GM06990 (cell line): ENCODE data around the gene NSD1.
"Not testable (repeated sequence)": the region's sequence is repeated elsewhere in the genome, so short reads cannot be mapped to it uniquely, and the experiment has no call there.

Source experiments
- DNase-seq: peaks from one replicate; pipeline ENCODE4 v3.0.0-alpha.2; 2011; ENCODE audit not compliant: insufficient read length; ENCODE audit errors: extremely low read depth
- H3K27me3 ChIP-seq: replicated peaks from 2 replicates; pipeline ENCODE4 v1.6.0; 2011; ENCODE audit warnings: low read length; ENCODE audit not compliant: control insufficient read depth, insufficient read depth
- H3K36me3 ChIP-seq: 2 replicates; pipeline ENCODE4 v1.5.1; 2011; ENCODE audit warnings: low read length; ENCODE audit not compliant: control insufficient read depth, insufficient read depth
- H3K4me3 ChIP-seq: replicated peaks from 2 replicates; pipeline ENCODE4 v1.5.1; 2011; ENCODE audit warnings: low read depth, mild to moderate bottlenecking, control low read depth, low read length
- CTCF ChIP-seq: IDR thresholded peaks from 2 replicates; pipeline ENCODE4 v1.5.1; 2011; ENCODE audit warnings: low read length, control low read depth, mild to moderate bottlenecking, inconsistent platforms; ENCODE audit not compliant: insufficient read depth, poor library complexity, severe bottlenecking

The NSD1 gene

DNA sequence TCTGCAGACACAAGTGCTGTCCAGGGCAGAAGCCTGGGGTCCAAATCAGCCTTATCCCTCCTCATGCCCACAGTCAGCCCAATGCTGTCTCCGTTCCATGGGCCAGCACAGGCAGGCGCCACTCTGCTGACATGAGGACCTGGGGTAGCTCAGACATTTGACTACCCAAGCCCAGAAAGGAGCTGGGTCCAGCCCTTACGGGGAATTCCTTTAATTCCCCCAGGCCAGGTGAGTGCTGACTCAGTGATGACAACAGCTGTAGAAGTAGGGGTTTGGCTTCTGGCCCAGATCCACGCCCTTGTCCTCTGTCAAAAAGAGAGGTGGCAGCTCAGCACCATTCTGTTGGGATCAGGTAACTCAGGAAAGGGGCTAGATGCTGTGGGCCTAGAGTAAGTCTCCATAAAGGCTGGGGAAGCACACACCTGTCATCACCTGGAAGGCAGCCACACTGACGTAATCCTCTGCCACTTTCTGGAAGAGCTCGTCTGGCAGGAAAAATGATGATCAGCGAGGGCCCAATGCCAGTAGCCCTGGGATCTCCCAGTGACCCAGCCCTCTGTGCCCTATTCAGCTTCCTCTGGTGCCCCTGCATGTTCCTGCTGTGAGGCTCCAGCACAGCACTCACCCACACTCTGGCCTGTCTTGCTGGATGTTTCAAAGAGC lies 168.1 kb downstream of the NSD1 start:
- TF ChIP-seq CTCF: no peak
- H3K4me3 ChIP-seq: peak overlapping the region; percentile 80; the same call in 1 of the 2 replicates
- no peaks in the 10 kb centered on the region for H3K27me3 ChIP-seq
- H3K36me3 ChIP-seq: peaks cover 12% of the 10 kb centered on the region
- DNase-seq: no peak

DNA sequence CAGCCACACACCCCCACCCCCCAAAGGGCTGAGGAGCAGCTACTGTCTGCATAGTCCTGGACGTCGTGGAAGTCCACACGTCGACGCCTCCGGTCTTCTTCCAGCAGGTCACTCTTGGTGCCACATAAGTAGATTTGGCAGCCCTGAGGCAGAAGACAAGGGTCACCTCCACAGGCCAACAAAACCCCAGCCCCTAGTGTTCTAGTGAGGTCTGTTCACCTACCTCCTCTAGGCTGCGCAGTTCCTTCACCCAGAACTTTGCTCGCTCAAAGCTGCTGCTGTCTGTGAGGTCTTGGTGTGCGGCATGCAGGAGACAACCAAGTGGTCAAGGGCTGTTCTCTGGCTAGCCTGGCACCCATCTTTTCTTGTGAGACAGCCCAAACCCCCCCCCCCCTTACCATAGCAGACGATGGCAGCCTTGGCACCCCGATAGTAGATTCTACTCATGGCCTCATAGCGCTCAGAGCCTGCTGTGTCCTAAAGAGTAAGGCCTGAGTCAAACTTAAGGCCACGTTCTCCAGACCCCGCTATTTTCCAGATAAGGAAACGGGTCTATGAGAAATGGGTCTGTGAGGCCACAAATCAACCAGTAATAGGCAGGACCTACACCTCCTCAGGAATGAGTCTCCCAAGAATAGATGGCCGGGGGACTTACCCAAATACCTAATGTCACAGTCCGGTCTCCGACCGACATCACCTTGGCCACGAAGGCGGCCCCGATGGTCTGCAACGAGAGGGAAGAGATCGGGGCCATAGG lies 169.0 kb downstream of the NSD1 start:
- DNase-seq: no peak
- peak; percentile 40 for TF ChIP-seq CTCF
- Histone ChIP-seq H3K27me3 (no peaks in the 10 kb centered on the region), H3K36me3 (peaks cover 12% of the 10 kb centered on the region), H3K4me3 (peak overlapping the region; percentile 80)

GRCh38 chr5:177303121-177303924 lies 169.8 kb downstream of the NSD1 start, which contains the start of the genes PRELID1 and RAB24:
Gene PRELID1, plus strand, starts transcription at chr5:177303799. Its CDS starts 187 bp downstream, at chr5:177303986.
Gene RAB24, minus strand, starts transcription at chr5:177303719. Its CDS starts 431 bp downstream, at chr5:177303288.
- no peaks in the 10 kb centered on the region for H3K27me3 ChIP-seq
- DNase-seq: peak; percentile 88
- H3K4me3 ChIP-seq: peak within 1 kb of the TSS; percentile 80
- TF ChIP-seq CTCF: peak; percentile 43
- peaks cover 12% of the 10 kb centered on the region for H3K36me3 ChIP-seq

GRCh38 chr5:177303925-177304391 lies 170.4 kb downstream of the NSD1 start:
- H3K27me3 ChIP-seq: no peaks in the 10 kb centered on the region
- H3K4me3 ChIP-seq: peak overlapping the region; percentile 80
- no peak for TF ChIP-seq CTCF
- H3K36me3 ChIP-seq: peaks cover 12% of the 10 kb centered on the region
- no peak for DNase-seq

DNA sequence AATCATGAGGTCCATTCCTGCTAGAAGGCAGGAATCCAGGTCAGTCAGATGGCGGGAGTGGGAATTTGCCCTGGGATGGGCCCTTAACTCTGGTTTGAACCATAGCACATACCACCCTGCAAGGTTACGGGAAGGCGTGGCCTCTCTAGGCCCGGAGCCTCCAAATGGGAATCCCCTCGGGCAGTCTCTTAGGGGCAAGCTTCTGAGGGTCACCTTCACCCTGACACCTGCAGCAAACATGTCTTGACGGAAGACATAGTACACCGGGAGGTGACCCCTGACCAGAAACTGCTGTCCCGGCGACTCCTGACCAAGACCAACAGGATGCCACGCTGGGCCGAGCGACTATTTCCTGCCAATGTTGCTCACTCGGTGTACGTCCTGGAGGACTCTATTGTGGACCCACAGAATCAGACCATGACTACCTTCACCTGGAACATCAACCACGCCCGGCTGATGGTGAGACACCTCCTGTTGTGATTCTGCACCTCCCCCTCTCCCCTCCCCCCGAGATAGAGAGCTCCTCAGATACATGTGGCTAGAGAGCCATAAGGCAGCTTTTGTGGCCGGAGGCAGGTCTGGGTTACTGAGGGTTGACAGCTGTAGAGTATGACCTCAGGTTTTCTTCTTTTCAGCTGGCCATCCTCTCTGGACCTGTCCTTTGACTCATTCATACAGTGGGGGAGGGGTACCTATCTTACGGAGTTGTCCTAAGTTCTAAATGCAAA lies 171.0 kb downstream of the NSD1 start:
- Histone ChIP-seq H3K36me3 (peaks cover 14% of the 10 kb centered on the region), H3K27me3 (no peaks in the 10 kb centered on the region), H3K4me3 (peak overlapping the region; percentile 80)
- DNase-seq: no peak
- no peak for TF ChIP-seq CTCF

- not testable (repeated sequence) for H3K27me3 ChIP-seq, H3K4me3 ChIP-seq, DNase-seq
- H3K36me3 ChIP-seq: peaks cover 14% of the 10 kb centered on the region
Observed at GRCh38 chr5:177306103-177306640, 172.6 kb downstream of the NSD1 start.
